HG02885 (cell line): ENCODE results near the gene COG5.

ENCODE experiments used
- ATAC-seq: cut with Tn5 transposase; IDR thresholded peaks from one replicate; pipeline ENCODE4 v1.9.1; 2021; ENCODE audit warnings: mild to moderate bottlenecking; ENCODE audit not compliant: unreplicated experiment, poor library complexity

COG5 gene

DNA sequence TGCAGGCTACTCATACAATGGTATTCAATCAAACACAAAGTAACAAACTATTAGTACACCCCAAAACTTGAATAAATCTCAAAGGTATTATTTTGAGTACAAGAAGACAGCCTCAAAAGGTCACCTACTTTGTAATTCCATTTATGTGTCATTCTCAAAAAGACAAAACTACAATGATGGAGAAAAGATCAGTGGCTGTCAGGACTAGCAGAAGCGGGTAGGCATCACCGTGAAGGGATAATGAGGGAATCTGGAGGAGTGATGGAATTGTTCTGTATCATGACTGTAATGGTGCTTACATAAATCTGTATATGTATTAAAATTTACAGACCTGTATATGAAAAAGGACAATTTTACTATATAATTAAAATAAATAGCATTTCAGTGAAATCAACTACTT lies 37.0 kb downstream of the COG5 start:
- no peak for ATAC-seq

DNA sequence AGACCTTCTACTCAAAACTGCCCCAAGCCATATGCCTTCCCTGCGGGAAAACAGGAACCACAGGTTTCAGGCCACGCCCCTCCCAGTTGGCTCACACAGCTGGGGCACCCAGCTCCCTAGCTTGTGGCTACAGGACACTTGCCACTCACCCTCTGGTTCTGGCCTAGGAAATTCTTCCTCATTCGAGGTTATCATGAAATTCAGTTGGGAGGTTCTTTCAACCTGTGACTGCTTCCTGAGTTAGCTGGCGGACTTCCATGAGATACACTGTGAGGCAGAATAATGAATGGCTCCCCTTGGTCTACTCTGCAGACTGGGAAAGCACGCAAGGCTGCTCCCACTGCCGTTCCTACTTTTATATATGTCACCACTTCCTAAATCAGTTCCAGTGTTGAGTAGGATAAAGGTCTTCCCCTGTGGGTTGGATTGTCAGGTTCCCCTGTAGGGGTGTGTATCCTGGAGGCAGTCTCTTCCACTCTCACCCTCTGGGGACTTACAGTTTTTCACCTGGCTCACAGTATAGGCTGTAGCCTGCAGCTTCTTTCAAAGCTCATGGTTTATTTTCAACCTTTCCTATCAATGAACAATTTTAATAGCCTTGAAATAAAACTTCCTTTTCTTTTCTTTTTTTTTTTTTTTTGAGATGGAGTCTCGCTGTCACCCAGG lies 56.9 kb downstream of the COG5 start:
- ATAC-seq: no peak

DNA sequence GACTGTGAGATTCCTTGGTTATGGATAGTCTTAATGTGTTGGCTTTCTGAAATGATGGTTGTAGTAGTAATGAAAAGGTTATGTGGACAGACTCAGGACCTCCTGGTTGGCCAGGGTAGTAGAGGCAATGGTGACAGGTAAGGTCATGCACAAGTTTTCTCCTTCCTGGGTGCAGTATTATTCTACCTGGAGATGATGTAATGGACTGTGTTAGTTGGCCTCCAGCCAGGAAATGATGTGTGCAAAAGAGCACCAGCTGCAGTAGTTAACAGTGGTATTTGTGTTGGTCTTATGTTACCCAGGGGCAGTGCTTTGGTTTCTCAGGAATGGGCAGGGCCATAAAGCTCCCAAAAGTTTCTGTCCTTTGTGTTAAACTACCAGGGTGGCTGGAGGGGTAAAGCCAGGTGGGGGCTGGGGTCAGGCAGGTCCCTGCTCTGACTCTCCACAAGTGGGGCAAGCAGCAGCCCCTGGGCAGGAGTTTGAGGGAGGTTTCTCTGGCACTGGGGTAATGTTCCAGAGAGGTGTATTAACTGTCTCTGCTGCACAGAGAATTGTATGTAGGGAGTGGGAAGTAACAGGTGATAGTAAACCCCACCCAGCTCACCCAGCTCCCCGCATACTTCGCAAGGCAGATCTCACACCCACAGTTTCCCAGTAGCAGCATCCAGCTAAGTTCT lies 57.6 kb downstream of the COG5 start:
- no peak for ATAC-seq

DNA sequence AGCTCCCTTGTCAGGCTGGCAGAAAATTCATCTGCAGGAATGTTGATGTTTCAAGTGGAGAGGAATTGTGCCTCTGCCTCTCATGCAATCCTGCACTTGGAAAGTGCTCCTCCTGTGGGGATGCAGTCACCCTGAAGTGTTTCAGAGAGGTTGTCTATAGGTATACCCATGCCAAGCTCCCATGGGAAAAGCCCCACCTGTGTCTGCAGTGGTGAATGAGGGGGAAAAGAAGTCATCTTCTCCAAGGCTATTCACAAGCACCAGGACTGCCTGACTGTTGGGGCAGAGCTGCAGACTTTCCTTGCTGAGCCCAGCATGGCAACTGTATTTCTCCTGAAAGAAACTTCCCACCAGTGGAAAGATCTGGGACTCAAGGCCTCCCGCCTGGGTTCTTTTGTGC lies 58.4 kb downstream of the COG5 start:
- no peak for ATAC-seq

DNA sequence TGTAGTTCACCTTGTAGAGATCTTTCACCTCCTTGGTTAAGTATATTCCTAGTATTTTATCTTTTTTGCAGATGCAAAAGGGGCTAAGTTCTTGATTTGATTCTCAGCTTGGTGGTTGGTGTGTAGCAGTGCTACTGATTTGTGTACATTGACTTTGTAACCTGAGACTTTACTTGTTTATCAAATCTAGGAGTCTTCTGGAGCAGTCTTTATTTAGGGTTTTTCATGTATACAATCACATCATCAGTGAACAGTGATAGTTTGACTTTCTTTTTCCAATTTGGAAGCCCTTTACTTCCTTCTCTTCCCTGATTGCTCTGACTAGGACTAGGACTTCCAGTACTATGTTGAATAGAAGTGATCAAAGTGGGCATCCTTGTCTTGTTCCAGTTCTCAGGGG lies 60.0 kb downstream of the COG5 start:
- ATAC-seq: no peak

DNA sequence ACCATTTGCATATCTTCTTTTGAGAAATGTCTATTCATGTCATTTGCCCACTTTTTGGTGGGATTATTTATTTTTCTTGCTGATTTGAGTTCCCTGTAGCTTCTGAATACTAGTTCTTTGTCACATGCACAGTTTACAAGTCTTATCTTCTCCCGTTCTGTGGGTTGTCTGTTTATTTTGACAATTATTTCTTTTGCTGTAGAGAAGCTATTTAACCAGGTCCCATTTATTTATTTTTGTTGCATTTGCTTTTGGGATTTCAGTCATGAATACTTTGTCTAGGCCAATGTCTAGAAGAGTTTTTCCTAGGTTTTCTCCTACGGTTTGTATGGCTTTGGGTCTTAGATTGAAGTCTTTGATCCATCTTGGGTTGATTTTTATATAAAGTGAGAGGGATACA lies 60.9 kb downstream of the COG5 start:
- no peak for ATAC-seq

DNA sequence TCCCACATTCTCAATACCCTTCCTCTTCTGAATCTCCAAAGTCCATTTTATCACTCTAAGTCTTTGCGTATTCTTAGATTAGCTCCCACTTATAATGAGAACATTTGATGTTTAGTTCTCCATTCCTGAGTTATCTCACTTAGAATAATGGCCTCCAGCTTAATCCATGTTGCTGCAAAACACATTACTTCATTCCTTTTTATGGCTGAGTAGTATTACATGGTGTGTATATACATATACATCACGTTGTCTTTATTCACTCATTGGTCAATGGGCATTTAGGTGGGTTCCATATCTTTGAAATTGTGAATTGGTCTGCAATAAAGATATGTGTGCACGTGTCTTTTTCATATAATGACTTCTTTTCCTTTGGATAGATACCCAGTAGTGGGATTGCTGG lies 61.6 kb downstream of the COG5 start:
- no peak for ATAC-seq

DNA sequence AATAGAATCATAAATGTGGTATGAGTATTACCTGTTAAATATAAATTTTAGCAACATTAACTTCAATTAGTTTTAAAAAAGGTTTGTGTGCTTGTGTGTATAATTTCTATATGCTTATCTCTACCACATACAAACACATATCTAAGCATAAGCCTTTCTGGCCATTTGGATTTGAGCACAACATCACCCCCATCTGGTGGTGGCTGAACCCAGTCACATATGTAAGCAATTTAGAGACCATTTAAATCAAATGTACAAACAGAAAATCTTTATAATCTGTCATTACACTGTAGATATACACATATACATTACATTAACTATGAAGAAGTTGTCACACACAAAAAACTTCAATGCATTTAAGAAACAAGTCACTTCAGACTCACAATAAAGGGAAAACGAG lies 62.1 kb downstream of the COG5 start:
- no peak for ATAC-seq

DNA sequence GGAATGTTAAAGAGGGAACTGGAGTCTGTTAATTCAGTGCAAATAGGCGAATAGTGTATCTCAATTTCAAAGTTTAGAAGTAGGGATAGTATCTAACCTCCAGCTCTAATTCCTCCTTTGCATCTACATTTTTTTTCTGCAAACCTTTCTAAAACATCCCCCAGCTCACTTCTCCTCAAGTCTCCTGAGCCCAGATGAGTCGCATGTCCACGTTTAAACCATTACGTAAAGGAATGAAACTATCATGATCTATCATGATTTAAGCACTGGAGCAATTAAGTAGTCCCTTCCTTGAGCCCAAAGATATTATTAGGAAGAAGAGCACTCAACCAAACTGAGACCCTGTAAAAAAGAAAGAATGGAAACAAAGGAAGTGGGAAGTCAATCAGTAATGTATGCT lies 64.0 kb downstream of the COG5 start:
- ATAC-seq: no peak

DNA sequence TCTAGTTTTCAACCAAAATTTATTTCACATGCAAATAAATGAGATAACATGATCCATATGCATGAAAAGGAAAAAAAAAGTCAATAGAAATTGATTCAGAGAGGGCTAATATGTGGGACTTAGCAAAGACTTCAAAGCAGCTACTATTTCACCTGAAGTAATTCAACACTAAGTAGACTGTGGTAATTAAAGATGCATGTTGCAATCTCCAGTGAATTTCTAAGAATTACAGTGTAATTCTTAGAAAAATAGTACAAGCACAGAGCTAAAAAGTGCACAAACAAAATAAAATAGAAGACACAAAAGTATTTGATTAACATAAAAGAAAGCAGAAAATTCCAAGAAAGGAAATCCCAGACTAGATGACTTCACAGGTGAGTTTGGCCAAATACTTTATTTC lies 68.2 kb downstream of the COG5 start:
- no peak for ATAC-seq

DNA sequence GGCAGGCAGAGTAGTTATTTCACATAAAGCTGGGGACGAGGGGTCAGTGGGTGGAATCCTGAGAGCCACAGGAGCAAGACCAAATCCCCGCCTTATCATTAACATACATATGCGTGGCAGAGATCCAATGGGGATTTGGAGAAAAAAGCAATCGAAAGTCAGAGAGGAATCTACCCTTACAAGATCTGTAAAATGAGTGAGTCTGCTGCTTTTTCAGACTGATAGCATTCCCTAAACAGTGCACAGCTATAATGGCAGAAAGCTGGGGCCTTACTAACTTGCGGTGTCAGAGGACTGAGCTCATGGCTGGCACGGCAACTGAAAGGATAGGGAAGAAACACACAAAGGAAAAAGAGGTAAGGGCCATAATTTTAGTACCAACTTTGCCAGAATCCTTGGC lies 68.8 kb downstream of the COG5 start:
- ATAC-seq: no peak

DNA sequence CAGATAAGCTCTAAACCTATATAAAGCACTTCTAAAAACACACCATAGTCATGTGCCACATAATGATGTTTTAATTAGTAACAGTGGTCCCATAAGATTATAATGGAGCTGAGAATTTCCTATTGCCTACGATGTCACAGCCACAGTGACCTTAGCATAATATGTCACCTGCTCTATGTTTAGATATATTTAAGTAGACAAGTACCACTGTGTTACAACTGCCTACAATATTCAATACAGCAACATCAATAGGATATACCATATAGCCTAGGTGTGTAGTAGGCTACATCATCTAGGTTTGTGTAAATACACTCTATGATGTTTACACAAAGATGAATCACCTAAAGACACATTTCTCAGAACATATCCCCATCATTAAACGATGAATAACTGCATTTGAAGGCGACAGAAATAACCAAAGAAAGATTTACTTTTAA lies 69.4 kb downstream of the COG5 start:
- ATAC-seq: no peak

DNA sequence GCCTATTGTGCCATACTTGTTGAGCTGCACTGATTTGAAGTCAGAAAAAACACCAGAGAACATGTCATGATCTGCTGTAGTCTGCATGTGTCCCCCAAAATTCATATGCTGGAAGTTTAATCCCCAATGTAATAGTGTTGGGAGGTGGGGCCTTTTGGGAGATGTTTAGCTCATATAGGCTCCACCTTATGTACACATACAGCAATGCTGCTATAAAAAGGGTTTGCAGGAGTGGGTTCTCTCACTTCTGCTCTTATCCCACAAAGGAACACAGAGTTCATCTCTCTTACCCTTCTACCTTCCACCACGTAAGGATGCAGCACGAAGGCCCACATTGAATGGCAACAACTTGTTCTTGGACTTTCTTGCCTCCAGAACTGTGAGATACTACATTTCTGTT lies 70.8 kb downstream of the COG5 start:
- no peak for ATAC-seq

DNA sequence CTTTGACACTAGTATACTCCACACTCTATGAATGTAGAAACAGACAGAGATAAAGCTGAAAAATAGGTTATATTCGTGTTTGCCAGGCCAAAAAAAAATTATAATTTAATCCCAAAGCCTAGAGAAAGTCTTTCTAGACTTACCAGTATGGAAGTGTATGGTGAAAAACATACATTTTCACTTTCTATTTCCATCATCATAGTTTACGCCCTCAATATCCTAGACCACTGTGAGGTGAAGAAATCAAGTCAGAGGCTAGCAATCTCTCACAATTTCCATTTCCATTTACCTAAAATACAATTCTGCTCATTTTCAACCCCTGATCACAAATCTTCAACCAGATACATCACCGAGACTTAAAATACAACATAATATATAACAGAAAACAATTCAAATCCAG lies 77.7 kb downstream of the COG5 start:
- no peak for ATAC-seq

DNA sequence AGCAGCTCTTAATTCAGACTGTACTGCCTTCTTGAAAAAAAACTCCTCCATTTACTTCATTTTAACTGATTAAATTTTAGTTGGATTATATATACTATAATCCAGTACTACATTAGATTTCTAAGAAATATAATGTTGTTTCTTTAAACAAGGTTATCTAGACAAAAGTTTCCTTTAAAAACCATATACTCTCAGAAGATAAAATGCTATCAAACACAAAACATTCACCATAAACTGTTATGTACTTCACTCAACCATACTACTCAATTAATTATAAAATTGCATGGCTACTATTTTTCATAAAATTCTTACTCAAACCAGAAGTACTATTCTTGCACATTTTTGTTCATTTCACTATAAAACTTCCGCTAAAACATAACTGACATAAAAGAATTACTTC lies 81.1 kb downstream of the COG5 start:
- ATAC-seq: no peak

DNA sequence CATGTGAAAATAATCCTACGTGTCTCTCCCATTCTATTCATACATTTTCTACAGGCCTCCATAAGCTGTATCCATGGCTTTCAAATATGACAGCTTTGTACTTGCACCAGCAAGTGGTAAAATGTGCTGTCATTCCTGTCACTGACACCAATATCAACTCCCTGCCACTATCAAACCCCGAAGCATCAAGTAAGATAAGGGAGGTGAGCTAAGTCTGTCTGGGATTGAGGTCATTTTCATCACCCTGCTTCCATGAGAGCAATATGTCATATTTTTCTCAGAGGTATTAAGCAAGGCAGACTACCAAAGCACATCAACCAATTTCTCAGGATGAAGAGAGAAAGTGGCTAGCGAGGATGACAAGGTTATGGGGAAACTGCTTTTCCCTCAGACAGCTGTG lies 82.8 kb downstream of the COG5 start:
- no peak for ATAC-seq

DNA sequence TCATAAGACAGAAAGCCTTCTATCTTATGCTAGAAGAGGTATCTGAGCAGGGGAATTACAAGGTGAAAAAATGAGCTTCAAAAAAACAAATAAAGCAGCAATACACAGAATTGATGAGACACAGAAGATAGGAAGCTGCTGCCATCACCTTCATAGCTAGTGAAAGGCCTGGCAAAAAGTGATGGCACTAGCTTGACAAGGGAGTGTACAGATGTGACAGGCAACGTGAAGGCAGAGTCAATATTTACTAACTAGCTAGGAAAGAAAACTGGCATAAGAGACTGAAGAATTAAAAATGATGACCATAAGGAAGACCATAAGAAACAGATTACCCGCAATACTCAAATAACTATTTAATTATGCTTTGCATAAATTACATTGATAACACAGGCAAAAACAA lies 84.4 kb downstream of the COG5 start:
- ATAC-seq: no peak

DNA sequence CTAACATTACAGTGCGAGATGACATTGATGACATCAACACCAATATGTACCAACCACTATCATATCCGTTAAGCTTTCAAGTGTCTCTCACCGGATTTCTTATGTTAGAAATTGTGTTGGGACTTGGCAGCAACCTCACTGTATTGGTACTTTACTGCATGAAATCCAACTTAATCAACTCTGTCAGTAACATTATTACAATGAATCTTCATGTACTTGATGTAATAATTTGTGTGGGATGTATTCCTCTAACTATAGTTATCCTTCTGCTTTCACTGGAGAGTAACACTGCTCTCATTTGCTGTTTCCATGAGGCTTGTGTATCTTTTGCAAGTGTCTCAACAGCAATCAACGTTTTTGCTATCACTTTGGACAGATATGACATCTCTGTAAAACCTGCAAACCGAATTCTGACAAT lies 89.6 kb downstream of the COG5 start:
- ATAC-seq: no peak

DNA sequence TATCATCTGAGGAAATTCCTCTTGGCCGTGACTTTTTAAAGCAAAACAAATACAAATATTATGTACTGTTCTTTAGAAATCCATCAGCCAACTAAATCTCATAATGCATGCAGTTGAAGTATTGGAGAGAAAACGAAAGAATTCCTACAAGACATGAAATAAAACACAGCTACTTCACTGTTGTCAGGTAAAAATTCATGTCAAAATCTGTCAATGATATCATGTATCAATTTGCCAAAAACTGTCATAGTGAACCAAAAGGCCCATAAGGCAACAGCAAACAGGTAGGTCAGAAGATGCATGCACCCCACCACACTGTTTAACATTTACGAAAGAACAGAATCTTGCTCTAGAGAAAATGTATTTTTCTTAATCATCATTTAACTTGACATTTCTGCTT lies 91.6 kb downstream of the COG5 start:
- ATAC-seq: no peak

DNA sequence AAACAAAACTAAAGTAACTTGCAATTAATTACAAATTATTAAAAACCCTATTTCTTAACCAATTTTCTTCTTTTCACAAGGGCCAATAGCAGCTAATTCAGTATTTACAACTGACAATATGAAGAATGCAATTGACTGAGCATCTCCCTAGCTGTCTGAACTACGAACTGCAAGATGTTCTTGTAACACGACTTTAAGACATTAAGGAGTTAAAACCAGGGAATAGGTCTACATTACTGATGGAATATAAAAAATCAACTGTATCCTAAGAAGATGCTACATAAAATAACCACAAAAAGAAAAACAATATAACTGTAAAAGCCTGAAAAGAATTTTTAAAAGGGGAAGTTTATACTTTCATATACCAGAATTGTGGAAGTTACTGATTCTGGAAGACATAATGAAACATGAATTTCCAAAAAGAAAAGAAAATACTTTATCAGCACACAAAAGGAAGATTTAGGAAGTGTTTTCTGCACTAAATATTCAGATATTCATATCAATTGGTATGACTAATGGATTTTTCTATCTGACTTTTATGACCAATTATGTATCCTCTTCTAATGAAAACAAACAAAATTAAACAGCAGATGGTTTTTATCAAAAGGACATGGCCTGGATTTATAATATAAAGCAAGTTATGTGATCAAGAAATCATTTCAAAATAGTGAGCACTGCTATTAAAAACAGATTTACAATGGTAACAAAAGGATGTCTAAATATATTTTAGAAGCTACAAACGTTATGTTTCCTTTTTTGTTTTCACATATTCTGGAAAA lies 92.2 kb downstream of the COG5 start:
- no peak for ATAC-seq

DNA sequence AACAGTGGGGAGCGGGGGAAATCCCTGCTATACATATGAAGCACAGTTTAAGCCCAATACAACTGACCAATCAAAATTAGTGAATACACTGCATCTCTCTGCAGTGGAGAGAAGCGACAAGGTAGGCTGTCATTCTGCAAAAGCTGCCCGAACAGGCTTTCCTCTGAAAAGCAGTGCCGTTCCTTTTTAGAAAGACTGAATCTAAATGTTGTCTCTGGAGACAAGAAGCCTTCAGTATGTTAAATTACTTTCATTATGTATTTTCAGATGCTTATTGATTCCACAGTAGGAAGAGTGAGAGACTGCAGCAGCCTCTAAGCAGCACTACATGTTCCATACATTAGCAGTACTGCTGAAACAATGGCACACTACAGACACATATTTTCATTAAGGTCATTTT lies 93.8 kb downstream of the COG5 start, which contains the start of gene GPR22:
GPR22 (plus strand) TSS at position 129 of the 400 bp plus-strand sequence. CDS start 4,004 bp downstream, outside the sequence.
- no peak for ATAC-seq
